ENCODE measurements around the gene PPP2R2C.

DNA sequence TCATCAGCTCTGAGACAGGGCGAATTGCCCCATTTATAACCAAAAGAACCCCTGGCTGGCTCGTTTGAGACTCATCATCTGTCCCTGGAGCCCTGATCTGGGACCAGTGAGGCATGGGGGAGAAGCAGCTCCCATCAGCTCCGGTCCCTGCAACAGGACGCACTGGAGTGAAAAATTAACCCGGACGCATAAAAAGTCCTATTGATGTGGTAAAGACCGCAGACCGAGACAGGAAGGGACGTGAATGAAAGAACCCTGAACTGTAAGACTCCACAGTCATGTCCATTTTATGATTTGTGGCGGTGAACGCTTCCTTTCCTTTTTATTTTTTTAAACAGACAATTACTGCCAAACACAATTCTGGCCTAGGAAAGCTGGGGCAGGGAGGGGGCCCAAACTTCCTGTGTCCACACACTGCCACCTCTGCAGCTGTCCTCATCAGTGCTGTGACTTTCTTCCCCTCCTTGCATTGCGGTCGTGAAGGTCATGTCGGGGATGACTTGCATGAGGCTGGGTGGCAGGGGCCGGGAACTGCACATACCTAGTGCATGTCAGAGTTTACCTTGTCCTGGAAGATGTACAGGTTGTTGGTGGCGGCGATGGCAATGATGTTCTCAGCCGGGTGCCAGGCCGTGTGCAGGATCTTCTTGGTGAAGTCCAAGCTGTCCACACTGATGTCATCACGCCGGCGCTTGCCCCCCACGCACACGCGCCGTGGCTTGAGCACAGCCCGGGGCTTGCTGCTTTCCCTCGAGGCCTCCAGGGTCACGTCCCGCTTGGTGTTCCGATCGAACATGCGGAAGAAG lies 149.4 kb downstream of the PPP2R2C start:
- TF ChIP-seq, protein P1, sequence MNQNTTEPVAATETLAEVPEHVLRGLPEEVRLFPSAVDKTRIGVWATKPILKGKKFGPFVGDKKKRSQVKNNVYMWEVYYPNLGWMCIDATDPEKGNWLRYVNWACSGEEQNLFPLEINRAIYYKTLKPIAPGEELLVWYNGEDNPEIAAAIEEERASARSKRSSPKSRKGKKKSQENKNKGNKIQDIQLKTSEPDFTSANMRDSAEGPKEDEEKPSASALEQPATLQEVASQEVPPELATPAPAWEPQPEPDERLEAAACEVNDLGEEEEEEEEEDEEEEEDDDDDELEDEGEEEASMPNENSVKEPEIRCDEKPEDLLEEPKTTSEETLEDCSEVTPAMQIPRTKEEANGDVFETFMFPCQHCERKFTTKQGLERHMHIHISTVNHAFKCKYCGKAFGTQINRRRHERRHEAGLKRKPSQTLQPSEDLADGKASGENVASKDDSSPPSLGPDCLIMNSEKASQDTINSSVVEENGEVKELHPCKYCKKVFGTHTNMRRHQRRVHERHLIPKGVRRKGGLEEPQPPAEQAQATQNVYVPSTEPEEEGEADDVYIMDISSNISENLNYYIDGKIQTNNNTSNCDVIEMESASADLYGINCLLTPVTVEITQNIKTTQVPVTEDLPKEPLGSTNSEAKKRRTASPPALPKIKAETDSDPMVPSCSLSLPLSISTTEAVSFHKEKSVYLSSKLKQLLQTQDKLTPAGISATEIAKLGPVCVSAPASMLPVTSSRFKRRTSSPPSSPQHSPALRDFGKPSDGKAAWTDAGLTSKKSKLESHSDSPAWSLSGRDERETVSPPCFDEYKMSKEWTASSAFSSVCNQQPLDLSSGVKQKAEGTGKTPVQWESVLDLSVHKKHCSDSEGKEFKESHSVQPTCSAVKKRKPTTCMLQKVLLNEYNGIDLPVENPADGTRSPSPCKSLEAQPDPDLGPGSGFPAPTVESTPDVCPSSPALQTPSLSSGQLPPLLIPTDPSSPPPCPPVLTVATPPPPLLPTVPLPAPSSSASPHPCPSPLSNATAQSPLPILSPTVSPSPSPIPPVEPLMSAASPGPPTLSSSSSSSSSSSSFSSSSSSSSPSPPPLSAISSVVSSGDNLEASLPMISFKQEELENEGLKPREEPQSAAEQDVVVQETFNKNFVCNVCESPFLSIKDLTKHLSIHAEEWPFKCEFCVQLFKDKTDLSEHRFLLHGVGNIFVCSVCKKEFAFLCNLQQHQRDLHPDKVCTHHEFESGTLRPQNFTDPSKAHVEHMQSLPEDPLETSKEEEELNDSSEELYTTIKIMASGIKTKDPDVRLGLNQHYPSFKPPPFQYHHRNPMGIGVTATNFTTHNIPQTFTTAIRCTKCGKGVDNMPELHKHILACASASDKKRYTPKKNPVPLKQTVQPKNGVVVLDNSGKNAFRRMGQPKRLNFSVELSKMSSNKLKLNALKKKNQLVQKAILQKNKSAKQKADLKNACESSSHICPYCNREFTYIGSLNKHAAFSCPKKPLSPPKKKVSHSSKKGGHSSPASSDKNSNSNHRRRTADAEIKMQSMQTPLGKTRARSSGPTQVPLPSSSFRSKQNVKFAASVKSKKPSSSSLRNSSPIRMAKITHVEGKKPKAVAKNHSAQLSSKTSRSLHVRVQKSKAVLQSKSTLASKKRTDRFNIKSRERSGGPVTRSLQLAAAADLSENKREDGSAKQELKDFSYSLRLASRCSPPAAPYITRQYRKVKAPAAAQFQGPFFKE (tag by site-specific recombination; IDR thresholded peaks at IDR 0.05; ENCODE audit: borderline replicate concordance), result no peak
- TF ChIP-seq, protein P2, sequence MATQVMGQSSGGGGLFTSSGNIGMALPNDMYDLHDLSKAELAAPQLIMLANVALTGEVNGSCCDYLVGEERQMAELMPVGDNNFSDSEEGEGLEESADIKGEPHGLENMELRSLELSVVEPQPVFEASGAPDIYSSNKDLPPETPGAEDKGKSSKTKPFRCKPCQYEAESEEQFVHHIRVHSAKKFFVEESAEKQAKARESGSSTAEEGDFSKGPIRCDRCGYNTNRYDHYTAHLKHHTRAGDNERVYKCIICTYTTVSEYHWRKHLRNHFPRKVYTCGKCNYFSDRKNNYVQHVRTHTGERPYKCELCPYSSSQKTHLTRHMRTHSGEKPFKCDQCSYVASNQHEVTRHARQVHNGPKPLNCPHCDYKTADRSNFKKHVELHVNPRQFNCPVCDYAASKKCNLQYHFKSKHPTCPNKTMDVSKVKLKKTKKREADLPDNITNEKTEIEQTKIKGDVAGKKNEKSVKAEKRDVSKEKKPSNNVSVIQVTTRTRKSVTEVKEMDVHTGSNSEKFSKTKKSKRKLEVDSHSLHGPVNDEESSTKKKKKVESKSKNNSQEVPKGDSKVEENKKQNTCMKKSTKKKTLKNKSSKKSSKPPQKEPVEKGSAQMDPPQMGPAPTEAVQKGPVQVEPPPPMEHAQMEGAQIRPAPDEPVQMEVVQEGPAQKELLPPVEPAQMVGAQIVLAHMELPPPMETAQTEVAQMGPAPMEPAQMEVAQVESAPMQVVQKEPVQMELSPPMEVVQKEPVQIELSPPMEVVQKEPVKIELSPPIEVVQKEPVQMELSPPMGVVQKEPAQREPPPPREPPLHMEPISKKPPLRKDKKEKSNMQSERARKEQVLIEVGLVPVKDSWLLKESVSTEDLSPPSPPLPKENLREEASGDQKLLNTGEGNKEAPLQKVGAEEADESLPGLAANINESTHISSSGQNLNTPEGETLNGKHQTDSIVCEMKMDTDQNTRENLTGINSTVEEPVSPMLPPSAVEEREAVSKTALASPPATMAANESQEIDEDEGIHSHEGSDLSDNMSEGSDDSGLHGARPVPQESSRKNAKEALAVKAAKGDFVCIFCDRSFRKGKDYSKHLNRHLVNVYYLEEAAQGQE (tag by site-specific recombination; IDR thresholded peaks at IDR 0.05), result no peak
- TF ChIP-seq, protein P3, sequence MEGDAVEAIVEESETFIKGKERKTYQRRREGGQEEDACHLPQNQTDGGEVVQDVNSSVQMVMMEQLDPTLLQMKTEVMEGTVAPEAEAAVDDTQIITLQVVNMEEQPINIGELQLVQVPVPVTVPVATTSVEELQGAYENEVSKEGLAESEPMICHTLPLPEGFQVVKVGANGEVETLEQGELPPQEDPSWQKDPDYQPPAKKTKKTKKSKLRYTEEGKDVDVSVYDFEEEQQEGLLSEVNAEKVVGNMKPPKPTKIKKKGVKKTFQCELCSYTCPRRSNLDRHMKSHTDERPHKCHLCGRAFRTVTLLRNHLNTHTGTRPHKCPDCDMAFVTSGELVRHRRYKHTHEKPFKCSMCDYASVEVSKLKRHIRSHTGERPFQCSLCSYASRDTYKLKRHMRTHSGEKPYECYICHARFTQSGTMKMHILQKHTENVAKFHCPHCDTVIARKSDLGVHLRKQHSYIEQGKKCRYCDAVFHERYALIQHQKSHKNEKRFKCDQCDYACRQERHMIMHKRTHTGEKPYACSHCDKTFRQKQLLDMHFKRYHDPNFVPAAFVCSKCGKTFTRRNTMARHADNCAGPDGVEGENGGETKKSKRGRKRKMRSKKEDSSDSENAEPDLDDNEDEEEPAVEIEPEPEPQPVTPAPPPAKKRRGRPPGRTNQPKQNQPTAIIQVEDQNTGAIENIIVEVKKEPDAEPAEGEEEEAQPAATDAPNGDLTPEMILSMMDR (tag by site-specific recombination; IDR thresholded peaks at IDR 0.05), result no peak
- TF ChIP-seq KLF16 (tag by site-specific recombination; IDR thresholded peaks at IDR 0.05) (no peak), SP7 (tag by site-specific recombination; IDR thresholded peaks at IDR 0.05) (no peak), SCRT1 (tag by site-specific recombination; IDR thresholded peaks at IDR 0.05; ENCODE audit: borderline replicate concordance) (no peak)
- TF ChIP-seq, protein P4, sequence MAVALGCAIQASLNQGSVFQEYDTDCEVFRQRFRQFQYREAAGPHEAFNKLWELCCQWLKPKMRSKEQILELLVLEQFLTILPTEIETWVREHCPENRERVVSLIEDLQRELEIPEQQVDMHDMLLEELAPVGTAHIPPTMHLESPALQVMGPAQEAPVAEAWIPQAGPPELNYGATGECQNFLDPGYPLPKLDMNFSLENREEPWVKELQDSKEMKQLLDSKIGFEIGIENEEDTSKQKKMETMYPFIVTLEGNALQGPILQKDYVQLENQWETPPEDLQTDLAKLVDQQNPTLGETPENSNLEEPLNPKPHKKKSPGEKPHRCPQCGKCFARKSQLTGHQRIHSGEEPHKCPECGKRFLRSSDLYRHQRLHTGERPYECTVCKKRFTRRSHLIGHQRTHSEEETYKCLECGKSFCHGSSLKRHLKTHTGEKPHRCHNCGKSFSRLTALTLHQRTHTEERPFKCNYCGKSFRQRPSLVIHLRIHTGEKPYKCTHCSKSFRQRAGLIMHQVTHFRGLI (tag by site-specific recombination; IDR thresholded peaks at IDR 0.05), result no peak
- TF ChIP-seq, protein P5, sequence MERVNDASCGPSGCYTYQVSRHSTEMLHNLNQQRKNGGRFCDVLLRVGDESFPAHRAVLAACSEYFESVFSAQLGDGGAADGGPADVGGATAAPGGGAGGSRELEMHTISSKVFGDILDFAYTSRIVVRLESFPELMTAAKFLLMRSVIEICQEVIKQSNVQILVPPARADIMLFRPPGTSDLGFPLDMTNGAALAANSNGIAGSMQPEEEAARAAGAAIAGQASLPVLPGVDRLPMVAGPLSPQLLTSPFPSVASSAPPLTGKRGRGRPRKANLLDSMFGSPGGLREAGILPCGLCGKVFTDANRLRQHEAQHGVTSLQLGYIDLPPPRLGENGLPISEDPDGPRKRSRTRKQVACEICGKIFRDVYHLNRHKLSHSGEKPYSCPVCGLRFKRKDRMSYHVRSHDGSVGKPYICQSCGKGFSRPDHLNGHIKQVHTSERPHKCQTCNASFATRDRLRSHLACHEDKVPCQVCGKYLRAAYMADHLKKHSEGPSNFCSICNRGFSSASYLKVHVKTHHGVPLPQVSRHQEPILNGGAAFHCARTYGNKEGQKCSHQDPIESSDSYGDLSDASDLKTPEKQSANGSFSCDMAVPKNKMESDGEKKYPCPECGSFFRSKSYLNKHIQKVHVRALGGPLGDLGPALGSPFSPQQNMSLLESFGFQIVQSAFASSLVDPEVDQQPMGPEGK (tag by site-specific recombination; IDR thresholded peaks at IDR 0.05), result no peak
- TF ChIP-seq, protein P6, sequence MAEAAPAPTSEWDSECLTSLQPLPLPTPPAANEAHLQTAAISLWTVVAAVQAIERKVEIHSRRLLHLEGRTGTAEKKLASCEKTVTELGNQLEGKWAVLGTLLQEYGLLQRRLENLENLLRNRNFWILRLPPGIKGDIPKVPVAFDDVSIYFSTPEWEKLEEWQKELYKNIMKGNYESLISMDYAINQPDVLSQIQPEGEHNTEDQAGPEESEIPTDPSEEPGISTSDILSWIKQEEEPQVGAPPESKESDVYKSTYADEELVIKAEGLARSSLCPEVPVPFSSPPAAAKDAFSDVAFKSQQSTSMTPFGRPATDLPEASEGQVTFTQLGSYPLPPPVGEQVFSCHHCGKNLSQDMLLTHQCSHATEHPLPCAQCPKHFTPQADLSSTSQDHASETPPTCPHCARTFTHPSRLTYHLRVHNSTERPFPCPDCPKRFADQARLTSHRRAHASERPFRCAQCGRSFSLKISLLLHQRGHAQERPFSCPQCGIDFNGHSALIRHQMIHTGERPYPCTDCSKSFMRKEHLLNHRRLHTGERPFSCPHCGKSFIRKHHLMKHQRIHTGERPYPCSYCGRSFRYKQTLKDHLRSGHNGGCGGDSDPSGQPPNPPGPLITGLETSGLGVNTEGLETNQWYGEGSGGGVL (tag by site-specific recombination; IDR thresholded peaks at IDR 0.05), result no peak
- TF ChIP-seq, protein P7, sequence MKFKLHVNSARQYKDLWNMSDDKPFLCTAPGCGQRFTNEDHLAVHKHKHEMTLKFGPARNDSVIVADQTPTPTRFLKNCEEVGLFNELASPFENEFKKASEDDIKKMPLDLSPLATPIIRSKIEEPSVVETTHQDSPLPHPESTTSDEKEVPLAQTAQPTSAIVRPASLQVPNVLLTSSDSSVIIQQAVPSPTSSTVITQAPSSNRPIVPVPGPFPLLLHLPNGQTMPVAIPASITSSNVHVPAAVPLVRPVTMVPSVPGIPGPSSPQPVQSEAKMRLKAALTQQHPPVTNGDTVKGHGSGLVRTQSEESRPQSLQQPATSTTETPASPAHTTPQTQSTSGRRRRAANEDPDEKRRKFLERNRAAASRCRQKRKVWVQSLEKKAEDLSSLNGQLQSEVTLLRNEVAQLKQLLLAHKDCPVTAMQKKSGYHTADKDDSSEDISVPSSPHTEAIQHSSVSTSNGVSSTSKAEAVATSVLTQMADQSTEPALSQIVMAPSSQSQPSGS (tag by site-specific recombination; IDR thresholded peaks at IDR 0.05; ENCODE audit: low read depth), result no peak
